ENCODE measurements around the gene ABCD1. TPM values are rescaled to one million over a fixed set of nuclear protein-coding genes. Genes with fewer than 3 reads are reported as not detected.

ABCD1 gene
- total and polyA plus RNA-seq, 9 of the 15 experiments (the other 6 are each of a cell fraction or from before 2014, with no cell fraction given) = 0.07 to 6.9 (median 2.2) TPM

DNA sequence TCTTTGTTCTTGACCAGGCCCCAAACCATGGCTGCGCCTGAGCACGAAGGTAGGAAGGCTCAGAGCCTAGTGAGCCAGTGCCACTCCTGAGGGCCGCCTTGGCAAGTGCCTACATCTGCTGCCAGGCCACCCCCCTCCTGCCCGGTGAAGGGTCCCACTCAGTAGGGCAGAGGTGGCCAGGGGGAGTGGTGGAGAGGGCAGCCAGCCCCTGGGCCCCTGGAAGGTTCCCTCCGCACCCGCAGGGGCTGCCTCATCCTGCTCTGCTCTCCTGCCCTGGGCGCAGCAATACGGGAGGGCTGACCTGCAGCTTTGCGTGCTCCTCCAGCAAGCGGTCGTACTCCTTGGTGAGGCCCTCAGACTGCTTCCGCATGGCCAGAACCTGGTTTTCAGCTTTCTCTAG, 22.9 kb upstream of the ABCD1 start (continued):
- TF ChIP-seq ZKSCAN8 (CRISPR knock-in tag; IDR thresholded peaks at IDR 0.05) = no peak
- TF ChIP-seq, protein P1, sequence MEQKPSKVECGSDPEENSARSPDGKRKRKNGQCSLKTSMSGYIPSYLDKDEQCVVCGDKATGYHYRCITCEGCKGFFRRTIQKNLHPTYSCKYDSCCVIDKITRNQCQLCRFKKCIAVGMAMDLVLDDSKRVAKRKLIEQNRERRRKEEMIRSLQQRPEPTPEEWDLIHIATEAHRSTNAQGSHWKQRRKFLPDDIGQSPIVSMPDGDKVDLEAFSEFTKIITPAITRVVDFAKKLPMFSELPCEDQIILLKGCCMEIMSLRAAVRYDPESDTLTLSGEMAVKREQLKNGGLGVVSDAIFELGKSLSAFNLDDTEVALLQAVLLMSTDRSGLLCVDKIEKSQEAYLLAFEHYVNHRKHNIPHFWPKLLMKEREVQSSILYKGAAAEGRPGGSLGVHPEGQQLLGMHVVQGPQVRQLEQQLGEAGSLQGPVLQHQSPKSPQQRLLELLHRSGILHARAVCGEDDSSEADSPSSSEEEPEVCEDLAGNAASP (IDR thresholded peaks at IDR 0.05) = no peak
- TF ChIP-seq DIDO1 (tag; IDR thresholded peaks at IDR 0.05; ENCODE audit: low read depth) = no peak
- no peak for TF ChIP-seq PHF20 (IDR thresholded peaks at IDR 0.05; ENCODE audit: partially characterized antibody)
- no peak for TF ChIP-seq ZNF785 (CRISPR knock-in tag; IDR thresholded peaks at IDR 0.05)
- TF ChIP-seq, protein P2, sequence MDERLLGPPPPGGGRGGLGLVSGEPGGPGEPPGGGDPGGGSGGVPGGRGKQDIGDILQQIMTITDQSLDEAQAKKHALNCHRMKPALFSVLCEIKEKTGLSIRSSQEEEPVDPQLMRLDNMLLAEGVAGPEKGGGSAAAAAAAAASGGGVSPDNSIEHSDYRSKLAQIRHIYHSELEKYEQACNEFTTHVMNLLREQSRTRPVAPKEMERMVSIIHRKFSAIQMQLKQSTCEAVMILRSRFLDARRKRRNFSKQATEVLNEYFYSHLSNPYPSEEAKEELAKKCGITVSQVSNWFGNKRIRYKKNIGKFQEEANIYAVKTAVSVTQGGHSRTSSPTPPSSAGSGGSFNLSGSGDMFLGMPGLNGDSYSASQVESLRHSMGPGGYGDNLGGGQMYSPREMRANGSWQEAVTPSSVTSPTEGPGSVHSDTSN (CRISPR knock-in tag; IDR thresholded peaks at IDR 0.05; ENCODE audit: low read depth) = no peak
- TF ChIP-seq, protein P2 (tag; conservative IDR thresholded peaks at IDR 0.05; ENCODE audit: low read depth) = no peak
- TF ChIP-seq TOE1 (IDR thresholded peaks at IDR 0.05; ENCODE audit: borderline replicate concordance) = no peak
- no peak for TF ChIP-seq TOE1 (CRISPR knock-in tag; IDR thresholded peaks at IDR 0.05; ENCODE audit: borderline replicate concordance, low read depth)
- TF ChIP-seq, protein P3, sequence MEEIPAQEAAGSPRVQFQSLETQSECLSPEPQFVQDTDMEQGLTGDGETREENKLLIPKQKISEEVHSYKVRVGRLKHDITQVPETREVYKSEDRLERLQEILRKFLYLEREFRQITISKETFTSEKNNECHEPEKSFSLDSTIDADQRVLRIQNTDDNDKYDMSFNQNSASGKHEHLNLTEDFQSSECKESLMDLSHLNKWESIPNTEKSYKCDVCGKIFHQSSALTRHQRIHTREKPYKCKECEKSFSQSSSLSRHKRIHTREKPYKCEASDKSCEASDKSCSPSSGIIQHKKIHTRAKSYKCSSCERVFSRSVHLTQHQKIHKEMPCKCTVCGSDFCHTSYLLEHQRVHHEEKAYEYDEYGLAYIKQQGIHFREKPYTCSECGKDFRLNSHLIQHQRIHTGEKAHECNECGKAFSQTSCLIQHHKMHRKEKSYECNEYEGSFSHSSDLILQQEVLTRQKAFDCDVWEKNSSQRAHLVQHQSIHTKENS (CRISPR knock-in tag; IDR thresholded peaks at IDR 0.05) = no peak
- no peak for TF ChIP-seq ZNF311 (CRISPR knock-in tag; IDR thresholded peaks at IDR 0.05)
